ENCODE results near the gene OST4.

The OST4 gene

GRCh38 chr2:27023740-27024139, 47.7 kb downstream of the OST4 start:
- Histone ChIP-seq H3K4me1 (no peaks in the 10 kb centered on the region), H3K27ac (no peak overlapping the region), H3K79me2 (peaks cover 30% of the 10 kb centered on the region), H3K27me3 (ENCODE audit: control insufficient read depth, insufficient read depth, low read length) (no peaks in the 10 kb centered on the region), H3K4me2 (ENCODE audit: low read length) (no peak overlapping the region), H3K36me3 (ENCODE audit: control insufficient read depth, insufficient read depth, low read length) (no peaks in the 10 kb centered on the region), H3K4me3 (ENCODE audit: low read depth, low read length) (no peak overlapping the region), H3K9me3 (ENCODE audit: control insufficient read depth, low read length) (no peaks in the 10 kb centered on the region), H3K9ac (no peak overlapping the region), H2AFZ (no peak overlapping the region)
- TF ChIP-seq CTCF (IDR thresholded peaks at IDR 0.05), result no peak

GRCh38 chr2:27021253-27022049, 50.0 kb downstream of the OST4 start:
- peaks cover 40% of the 10 kb centered on the region for H3K79me2 ChIP-seq
- H3K9me3 ChIP-seq (ENCODE audit: control insufficient read depth, low read length), result no peaks in the 10 kb centered on the region
- H2AFZ ChIP-seq, result no peak overlapping the region
- H3K27ac ChIP-seq, result no peak overlapping the region
- no peak overlapping the region for H3K9ac ChIP-seq
- no peaks in the 10 kb centered on the region for H3K27me3 ChIP-seq (ENCODE audit: control insufficient read depth, insufficient read depth, low read length)
- H3K4me3 ChIP-seq (ENCODE audit: low read depth, low read length), result no peak overlapping the region
- no peak overlapping the region for H3K4me2 ChIP-seq (ENCODE audit: low read length)
- H3K4me1 ChIP-seq, result no peaks in the 10 kb centered on the region
- H3K36me3 ChIP-seq (ENCODE audit: control insufficient read depth, insufficient read depth, low read length), result no peaks in the 10 kb centered on the region
- no peak for TF ChIP-seq CTCF (IDR thresholded peaks at IDR 0.05)
